ENCODE measurements around the gene L3MBTL4.

L3MBTL4 gene

DNA sequence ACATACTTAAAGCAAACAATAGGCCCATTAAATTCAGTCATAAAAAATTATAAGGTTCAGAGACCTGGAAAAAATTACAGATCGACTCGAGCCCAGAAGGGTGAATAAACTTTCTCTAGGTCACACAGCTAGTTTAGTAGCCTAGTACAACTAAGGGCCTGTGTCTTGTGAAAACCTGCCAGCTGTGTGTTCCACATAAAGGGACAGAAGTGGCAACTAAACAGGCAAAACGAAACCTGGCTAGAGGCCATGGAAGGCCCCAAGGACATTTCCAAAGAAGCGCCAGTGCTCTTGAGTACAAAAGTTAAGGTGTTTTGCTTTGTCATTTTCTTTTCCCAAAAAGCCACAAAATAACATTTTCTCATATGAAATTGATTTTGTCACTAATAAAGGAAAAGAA lies 164.9 kb downstream of the L3MBTL4 start:
- TF ChIP-seq, protein P1, sequence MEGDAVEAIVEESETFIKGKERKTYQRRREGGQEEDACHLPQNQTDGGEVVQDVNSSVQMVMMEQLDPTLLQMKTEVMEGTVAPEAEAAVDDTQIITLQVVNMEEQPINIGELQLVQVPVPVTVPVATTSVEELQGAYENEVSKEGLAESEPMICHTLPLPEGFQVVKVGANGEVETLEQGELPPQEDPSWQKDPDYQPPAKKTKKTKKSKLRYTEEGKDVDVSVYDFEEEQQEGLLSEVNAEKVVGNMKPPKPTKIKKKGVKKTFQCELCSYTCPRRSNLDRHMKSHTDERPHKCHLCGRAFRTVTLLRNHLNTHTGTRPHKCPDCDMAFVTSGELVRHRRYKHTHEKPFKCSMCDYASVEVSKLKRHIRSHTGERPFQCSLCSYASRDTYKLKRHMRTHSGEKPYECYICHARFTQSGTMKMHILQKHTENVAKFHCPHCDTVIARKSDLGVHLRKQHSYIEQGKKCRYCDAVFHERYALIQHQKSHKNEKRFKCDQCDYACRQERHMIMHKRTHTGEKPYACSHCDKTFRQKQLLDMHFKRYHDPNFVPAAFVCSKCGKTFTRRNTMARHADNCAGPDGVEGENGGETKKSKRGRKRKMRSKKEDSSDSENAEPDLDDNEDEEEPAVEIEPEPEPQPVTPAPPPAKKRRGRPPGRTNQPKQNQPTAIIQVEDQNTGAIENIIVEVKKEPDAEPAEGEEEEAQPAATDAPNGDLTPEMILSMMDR (IDR thresholded peaks at IDR 0.05; ENCODE audit: control extremely low read depth, extremely low read depth, low read depth, missing control alignments): no peak
- POLR2A ChIA-PET: no interaction called here
- no peak for DNase-seq (ENCODE audit: extremely low spot score)
- CTCF ChIA-PET: interaction anchor here (1.0 to 1.6 kb wide), 2 partner anchors 29 to 31 kb away, joined by 3 to 5 read pairs; no protein-coding TSS in a partner anchor

- CTCF ChIA-PET: interaction anchor here (1.0 to 1.6 kb wide), 2 partner anchors 29 to 30 kb away, joined by 3 to 5 read pairs; no protein-coding TSS in a partner anchor
- TF ChIP-seq, protein P1 (IDR thresholded peaks at IDR 0.05; ENCODE audit: control extremely low read depth, extremely low read depth, low read depth, missing control alignments): no peak
- peak; percentile 61 for DNase-seq (ENCODE audit: extremely low spot score)
- POLR2A ChIA-PET: no interaction called here
Measured at GRCh38 chr18:6249170-6249569, 165.5 kb downstream of the L3MBTL4 start.

DNA sequence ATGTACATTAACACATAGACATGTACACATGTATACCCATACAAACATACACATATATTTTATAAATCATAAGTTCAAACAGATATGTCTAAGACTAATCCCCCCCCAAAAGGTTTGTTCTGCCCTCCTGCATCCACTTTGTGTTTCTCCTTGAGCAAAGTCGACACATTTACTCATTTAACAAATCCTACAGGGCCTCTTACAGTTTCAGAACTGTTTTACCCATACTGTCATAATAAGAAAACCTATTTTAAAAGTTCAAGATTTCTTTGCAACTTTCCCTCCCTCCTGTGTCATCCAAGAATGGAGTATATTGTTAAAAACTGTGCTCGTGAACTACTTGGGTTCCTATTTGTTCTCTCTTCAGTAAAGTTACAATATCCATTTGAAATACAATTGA lies 166.7 kb downstream of the L3MBTL4 start:
- DNase-seq (ENCODE audit: extremely low spot score): no peak
- POLR2A ChIA-PET: no interaction called here
- TF ChIP-seq, protein P1 (IDR thresholded peaks at IDR 0.05; ENCODE audit: control extremely low read depth, extremely low read depth, low read depth, missing control alignments): no peak
- CTCF ChIA-PET: no interaction called here

GRCh38 chr18:6242004-6242403 lies 172.7 kb downstream of the L3MBTL4 start:
- TF ChIP-seq, protein P1 (IDR thresholded peaks at IDR 0.05; ENCODE audit: control extremely low read depth, extremely low read depth, low read depth, missing control alignments): no peak
- ChIA-PET CTCF (no interaction called here), POLR2A (no interaction called here)
- no peak for DNase-seq (ENCODE audit: extremely low spot score)

GRCh38 chr18:6239716-6240115 lies 175.0 kb downstream of the L3MBTL4 start:
- TF ChIP-seq, protein P1 (IDR thresholded peaks at IDR 0.05; ENCODE audit: control extremely low read depth, extremely low read depth, low read depth, missing control alignments): no peak
- POLR2A ChIA-PET: no interaction called here
- CTCF ChIA-PET: no interaction called here
- DNase-seq (ENCODE audit: extremely low spot score): no peak

- ChIA-PET CTCF (interaction anchor here (1.2 to 1.6 kb wide), 3 partner anchors 11 to 29 kb away, joined by 3 to 6 read pairs (median 3); no protein-coding TSS in a partner anchor), POLR2A (no interaction called here)
- DNase-seq (ENCODE audit: extremely low spot score): no peak
- TF ChIP-seq, protein P1 (IDR thresholded peaks at IDR 0.05; ENCODE audit: control extremely low read depth, extremely low read depth, low read depth, missing control alignments): no peak
Measured at GRCh38 chr18:6236258-6236657, 178.5 kb downstream of the L3MBTL4 start.
